HG03196 (cell line): Measurements from ENCODE around the gene EPB41L2.
"Not testable (repeated sequence)": the region's sequence is repeated elsewhere in the genome, so short reads cannot be mapped to it uniquely, and the experiment has no call there.

Experiments
- ATAC-seq: cut with Tn5 transposase; IDR thresholded peaks from one replicate; pipeline ENCODE4 v1.9.1; 2021; ENCODE audit not compliant: unreplicated experiment

Gene EPB41L2

GRCh38 chr6:130815200-130816071 is 247.6 kb downstream of the EPB41L2 start:
- no peak for ATAC-seq

- no peak for ATAC-seq
These were observed 248.5 kb downstream of the EPB41L2 start for GRCh38 chr6:130814506-130814905.

- ATAC-seq, result no peak
These were observed 251.1 kb downstream of the EPB41L2 start for GRCh38 chr6:130811932-130812331.

GRCh38 chr6:130810307-130811030 is 252.6 kb downstream of the EPB41L2 start:
- ATAC-seq, result no peak

- ATAC-seq, result not testable (repeated sequence)
These were observed 261.7 kb downstream of the EPB41L2 start for GRCh38 chr6:130801368-130801767.

GRCh38 chr6:130797061-130797460 is 266.0 kb downstream of the EPB41L2 start:
- no peak for ATAC-seq

- ATAC-seq, result no peak
These were observed 266.6 kb downstream of the EPB41L2 start for GRCh38 chr6:130796313-130796905.

- no peak for ATAC-seq
These were observed 268.3 kb downstream of the EPB41L2 start for GRCh38 chr6:130794738-130795137.

- no peak for ATAC-seq
These were observed 268.9 kb downstream of the EPB41L2 start for GRCh38 chr6:130794010-130794697.
